Measurements from ENCODE around the gene KCNC1. TPM values are rescaled to one million over a fixed set of nuclear protein-coding genes. Genes with fewer than 3 reads are reported as not detected.

The KCNC1 gene
- total and polyA plus RNA-seq, 2 experiments from 2014 or later: 0.01 to 0.20 TPM

DNA sequence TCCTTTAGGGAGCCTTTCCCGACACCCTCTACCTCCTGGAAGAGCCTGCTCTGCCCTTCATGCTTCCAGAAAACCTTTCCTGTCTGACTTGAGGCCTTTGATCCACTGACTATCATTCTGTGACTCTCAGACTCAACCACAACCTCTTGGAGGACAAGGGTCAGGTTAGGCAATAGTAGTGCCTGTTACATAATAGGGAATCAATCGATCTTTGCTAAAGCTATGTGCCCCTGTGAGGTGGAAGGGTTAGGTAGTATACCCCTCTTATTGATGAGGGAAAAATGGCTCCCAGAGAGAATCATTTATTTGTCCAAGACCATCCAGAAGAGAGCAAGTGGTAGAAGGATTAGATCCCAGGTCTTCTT, 16.2 kb downstream of the KCNC1 start:
- Histone ChIP-seq H3K4me3 (no peak overlapping the region), H2AFZ (no peak overlapping the region), H3K9me2 (replicated peaks; ENCODE audit: insufficient read depth) (no peaks in the 10 kb centered on the region), H4K20me1 (ENCODE audit: insufficient read depth, poor library complexity, severe bottlenecking) (no peaks in the 10 kb centered on the region), H3K79me2 (no peaks in the 10 kb centered on the region), H3K9me3 (ENCODE audit: low read depth) (no peaks in the 10 kb centered on the region), H3K36me3 (replicated peaks; ENCODE audit: insufficient read depth, low read depth) (no peaks in the 10 kb centered on the region), H3K4me2 (no peak overlapping the region), H3K27me3 (no peaks in the 10 kb centered on the region), H3K4me1 (ENCODE audit: insufficient read depth) (no peaks in the 10 kb centered on the region), H3K27ac (no peak overlapping the region)
- TF ChIP-seq, protein P1, sequence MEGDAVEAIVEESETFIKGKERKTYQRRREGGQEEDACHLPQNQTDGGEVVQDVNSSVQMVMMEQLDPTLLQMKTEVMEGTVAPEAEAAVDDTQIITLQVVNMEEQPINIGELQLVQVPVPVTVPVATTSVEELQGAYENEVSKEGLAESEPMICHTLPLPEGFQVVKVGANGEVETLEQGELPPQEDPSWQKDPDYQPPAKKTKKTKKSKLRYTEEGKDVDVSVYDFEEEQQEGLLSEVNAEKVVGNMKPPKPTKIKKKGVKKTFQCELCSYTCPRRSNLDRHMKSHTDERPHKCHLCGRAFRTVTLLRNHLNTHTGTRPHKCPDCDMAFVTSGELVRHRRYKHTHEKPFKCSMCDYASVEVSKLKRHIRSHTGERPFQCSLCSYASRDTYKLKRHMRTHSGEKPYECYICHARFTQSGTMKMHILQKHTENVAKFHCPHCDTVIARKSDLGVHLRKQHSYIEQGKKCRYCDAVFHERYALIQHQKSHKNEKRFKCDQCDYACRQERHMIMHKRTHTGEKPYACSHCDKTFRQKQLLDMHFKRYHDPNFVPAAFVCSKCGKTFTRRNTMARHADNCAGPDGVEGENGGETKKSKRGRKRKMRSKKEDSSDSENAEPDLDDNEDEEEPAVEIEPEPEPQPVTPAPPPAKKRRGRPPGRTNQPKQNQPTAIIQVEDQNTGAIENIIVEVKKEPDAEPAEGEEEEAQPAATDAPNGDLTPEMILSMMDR (IDR thresholded peaks at IDR 0.05; ENCODE audit: poor library complexity): no peak
- TF ChIP-seq EZH2phosphoT487 (IDR thresholded peaks at IDR 0.05; ENCODE audit: low read depth, severe bottlenecking, unreplicated experiment): no peak
- no peak for DNase-seq (ENCODE audit: low spot score)
- 60% methylated on average over 2 of the region's 2 CpGs for WGBS (ENCODE audit: low lambda C conversion rate, missing lambda C conversion rate)

DNA sequence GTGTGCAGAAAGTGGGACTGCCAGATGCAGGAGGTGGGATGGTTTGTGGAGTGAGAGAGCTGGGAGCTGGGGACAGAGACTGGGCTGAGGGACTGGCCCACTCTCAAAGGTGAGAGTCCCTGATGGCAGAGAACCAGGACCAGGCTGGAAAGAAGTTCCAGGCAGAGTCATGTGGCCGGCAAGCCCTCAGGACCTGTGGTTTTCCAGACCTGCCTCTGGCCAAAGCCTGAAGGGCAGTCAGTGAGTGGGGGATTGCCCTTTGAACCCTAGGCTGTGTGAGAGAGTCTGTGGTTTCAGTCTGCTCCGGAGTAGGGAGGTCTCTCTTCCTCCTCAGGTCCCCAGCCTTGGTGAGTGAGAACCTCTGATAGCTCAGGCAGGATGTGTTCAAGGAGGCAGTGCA, 17.0 kb downstream of the KCNC1 start:
- 66% methylated on average over 2 of the region's 2 CpGs for WGBS (ENCODE audit: low lambda C conversion rate, missing lambda C conversion rate)
- Histone ChIP-seq H3K9me2 (replicated peaks; ENCODE audit: insufficient read depth) (no peaks in the 10 kb centered on the region), H3K36me3 (replicated peaks; ENCODE audit: insufficient read depth, low read depth) (no peaks in the 10 kb centered on the region), H3K4me3 (no peak overlapping the region), H3K9me3 (ENCODE audit: low read depth) (no peaks in the 10 kb centered on the region), H3K4me1 (ENCODE audit: insufficient read depth) (no peaks in the 10 kb centered on the region), H3K79me2 (no peaks in the 10 kb centered on the region), H3K27ac (no peak overlapping the region), H3K27me3 (no peaks in the 10 kb centered on the region), H4K20me1 (ENCODE audit: insufficient read depth, poor library complexity, severe bottlenecking) (no peaks in the 10 kb centered on the region), H3K4me2 (no peak overlapping the region), H2AFZ (no peak overlapping the region)
- DNase-seq (ENCODE audit: low spot score): no peak
- TF ChIP-seq EZH2 (IDR thresholded peaks at IDR 0.05; ENCODE audit: borderline replicate concordance) (no peak), EZH2phosphoT487 (IDR thresholded peaks at IDR 0.05; ENCODE audit: low read depth, severe bottlenecking, unreplicated experiment) (no peak)
- TF ChIP-seq, protein P1 (IDR thresholded peaks at IDR 0.05; ENCODE audit: poor library complexity): no peak

DNA sequence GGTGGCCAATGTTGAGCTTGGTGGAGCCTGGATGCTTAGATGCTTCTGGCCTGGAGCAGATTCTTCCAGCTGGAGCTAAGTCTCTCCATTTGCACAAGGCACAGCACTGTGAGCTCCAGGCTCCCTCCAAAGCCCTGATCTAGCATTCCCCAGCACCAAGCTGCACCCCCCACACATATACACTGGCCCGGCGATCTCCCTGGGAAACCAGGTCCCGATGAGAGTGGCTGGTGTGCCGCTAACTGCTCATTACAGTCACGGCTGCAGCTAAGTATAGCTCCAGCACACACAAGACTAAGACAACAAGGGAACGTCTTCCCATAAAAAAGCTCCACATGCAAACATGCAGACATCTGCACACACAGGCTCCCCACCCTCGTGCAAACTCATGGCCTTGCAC, 17.6 kb downstream of the KCNC1 start:
- TF ChIP-seq EZH2phosphoT487 (IDR thresholded peaks at IDR 0.05; ENCODE audit: low read depth, severe bottlenecking, unreplicated experiment) (no peak), EZH2 (IDR thresholded peaks at IDR 0.05; ENCODE audit: borderline replicate concordance) (no peak)
- TF ChIP-seq, protein P1 (IDR thresholded peaks at IDR 0.05; ENCODE audit: poor library complexity): no peak

DNA sequence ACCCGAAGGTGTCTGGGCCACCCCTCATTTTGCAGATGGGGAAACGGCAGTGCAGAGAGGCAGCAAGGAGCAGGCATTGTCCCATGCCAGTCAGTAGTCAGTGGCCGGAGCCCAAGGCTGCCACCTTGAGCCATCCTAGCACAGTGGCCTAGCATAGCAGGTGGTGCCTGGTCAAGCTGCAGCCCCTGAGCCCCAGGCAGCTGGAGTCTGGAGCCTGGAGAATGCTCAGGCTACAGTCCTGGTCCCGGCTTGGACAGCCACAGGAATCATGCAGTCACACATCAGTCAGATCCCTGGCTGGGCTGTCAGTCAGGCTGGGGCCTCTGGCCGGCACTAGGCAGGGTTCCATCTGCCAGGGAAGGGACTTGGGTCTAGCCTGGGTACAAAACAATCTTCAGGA, 18.6 kb downstream of the KCNC1 start:
- Histone ChIP-seq H3K27me3 (no peaks in the 10 kb centered on the region), H3K4me1 (ENCODE audit: insufficient read depth) (no peaks in the 10 kb centered on the region), H3K4me2 (no peak overlapping the region), H3K9me2 (replicated peaks; ENCODE audit: insufficient read depth) (no peaks in the 10 kb centered on the region), H3K4me3 (no peak overlapping the region), H3K36me3 (replicated peaks; ENCODE audit: insufficient read depth, low read depth) (no peaks in the 10 kb centered on the region), H3K9me3 (ENCODE audit: low read depth) (no peaks in the 10 kb centered on the region), H2AFZ (no peak overlapping the region), H3K79me2 (no peaks in the 10 kb centered on the region), H3K27ac (no peak overlapping the region), H4K20me1 (ENCODE audit: insufficient read depth, poor library complexity, severe bottlenecking) (no peaks in the 10 kb centered on the region)
- DNase-seq (ENCODE audit: low spot score): no peak
- no peak for TF ChIP-seq EZH2phosphoT487 (IDR thresholded peaks at IDR 0.05; ENCODE audit: low read depth, severe bottlenecking, unreplicated experiment)
- TF ChIP-seq EZH2 (IDR thresholded peaks at IDR 0.05; ENCODE audit: borderline replicate concordance): no peak
- TF ChIP-seq, protein P1 (IDR thresholded peaks at IDR 0.05; ENCODE audit: poor library complexity): no peak
- WGBS (ENCODE audit: low lambda C conversion rate, missing lambda C conversion rate): 93% methylated on average over 5 of the region's 5 CpGs

More for the DNA sequence above, 17.6 kb downstream of the KCNC1 start:
- H3K9me2 ChIP-seq (replicated peaks; ENCODE audit: insufficient read depth): no peaks in the 10 kb centered on the region
- H3K4me3 ChIP-seq: no peak overlapping the region
- no peaks in the 10 kb centered on the region for H3K9me3 ChIP-seq (ENCODE audit: low read depth)
- H3K4me1 ChIP-seq (ENCODE audit: insufficient read depth): no peaks in the 10 kb centered on the region
- H3K27ac ChIP-seq: no peak overlapping the region
- no peak for DNase-seq (ENCODE audit: low spot score)
- no peak overlapping the region for H2AFZ ChIP-seq
- no peak overlapping the region for H3K4me2 ChIP-seq
- H3K36me3 ChIP-seq (replicated peaks; ENCODE audit: insufficient read depth, low read depth): no peaks in the 10 kb centered on the region
- H3K79me2 ChIP-seq: no peaks in the 10 kb centered on the region
- H4K20me1 ChIP-seq (ENCODE audit: insufficient read depth, poor library complexity, severe bottlenecking): no peaks in the 10 kb centered on the region
- 74% methylated on average over 7 of the region's 7 CpGs for WGBS (ENCODE audit: low lambda C conversion rate, missing lambda C conversion rate)
- no peaks in the 10 kb centered on the region for H3K27me3 ChIP-seq
